Ascending aorta (tissue), 2 donors: ENCODE data around the gene AGAP1. TPM values are rescaled to one million over a fixed set of nuclear protein-coding genes. Genes with fewer than 3 reads are reported as not detected.

Source experiments
- DNase-seq, 2 donors: peaks; one replicate each; pipeline ENCODE4 v3.0.0-alpha.2; 2019; ENCODE audit warnings: low spot score in 2 of 2
- H3K27ac ChIP-seq, 2 donors: fragments of 200-600 bp; sonication (generic); one replicate each; pipeline ENCODE4 v1.5.1; 2016 to 2017; ENCODE audit warnings: mild to moderate bottlenecking in 1 of 2
- H3K27me3 ChIP-seq: fragments of 200-600 bp; sonication (generic); one replicate; pipeline ENCODE4 v1.5.1; 2017
- H3K36me3 ChIP-seq, 2 donors: fragments of 200-600 bp; sonication (generic); one replicate each; pipeline ENCODE4 v1.5.1; 2016
- H3K4me1 ChIP-seq, 2 donors: fragments of 200-600 bp; sonication (generic); one replicate each; pipeline ENCODE4 v1.5.1; 2016 to 2017; ENCODE audit warnings: mild to moderate bottlenecking in 1 of 2
- H3K4me3 ChIP-seq, 2 donors: fragments of 200-600 bp; sonication (generic); one replicate each; pipeline ENCODE4 v1.5.1; 2016 to 2017; ENCODE audit warnings: mild to moderate bottlenecking in 1 of 2
- H3K9me3 ChIP-seq, 2 donors: fragments of 200-600 bp; sonication (generic); one replicate each; pipeline ENCODE4 v1.5.1; 2016
- CTCF ChIP-seq, 3 experiments: fragments of 200-600 bp in 2 of 3; fragments of 450-650 bp in 1 of 3; sonication (generic) in 2 of 3; IDR thresholded peaks; one replicate each; pipeline ENCODE4 v1.5.1; 2016 to 2019; ENCODE audit warnings: antibody characterized with exemption in 3 of 3, mild to moderate bottlenecking in 1 of 3, moderate library complexity in 1 of 3
- intact Hi-C: fragments of 100-400 bp; cut with DNase I; formaldehyde crosslinking; loops from one replicate; pipeline ENCODE4 v1.15.1; 2023
- total RNA-seq: library from RNA; depleted of rRNA; stranded (reverse); fragments of >200 nt; gene quantifications from one replicate; pipeline ENCODE4 v1.1.0, GENCODE V29; 2016

AGAP1 gene
- total RNA-seq, 1 donor from 2014 or later, result 19.7 TPM

- Histone ChIP-seq H3K27me3 (no peaks in the 10 kb centered on the region), H3K27ac (no peak overlapping the region), H3K9me3 (no peaks in the 10 kb centered on the region), H3K4me3 (no peak overlapping the region), H3K4me1 (peaks cover 0 to 2% of the 10 kb centered on the region in 2 donors), H3K36me3 (no peaks in the 10 kb centered on the region)
- peak; percentile 72 to 84 (median 78) for TF ChIP-seq CTCF (IDR thresholded peaks at IDR 0.05)
- DNase-seq, result peak in 1 of 2 donors; percentile 80
- intact Hi-C loops, result loop anchor here (5.0 kb wide), 1 partner anchor 416 kb away; no protein-coding TSS in a partner anchor
These were observed 272.4 kb downstream of the AGAP1 start for GRCh38 chr2:235766278-235766677.

- no peak overlapping the region for H3K27ac ChIP-seq
- no peaks in the 10 kb centered on the region for H3K9me3 ChIP-seq
- DNase-seq, result peak in 1 of 2 donors; percentile 7
- no peak overlapping the region for H3K4me3 ChIP-seq
- H3K4me1 ChIP-seq, result peaks cover 0 to 2% of the 10 kb centered on the region in 2 donors
- H3K36me3 ChIP-seq, result no peaks in the 10 kb centered on the region
- no peak for TF ChIP-seq CTCF (IDR thresholded peaks at IDR 0.05)
- intact Hi-C loops, result loop anchor here (5.0 kb wide), 1 partner anchor 414 kb away; no protein-coding TSS in a partner anchor
- H3K27me3 ChIP-seq, result no peaks in the 10 kb centered on the region
These were observed 274.8 kb downstream of the AGAP1 start for GRCh38 chr2:235768606-235769005.

- no peak for TF ChIP-seq CTCF (IDR thresholded peaks at IDR 0.05)
- intact Hi-C loops, result loop anchor here (5.0 kb wide), 1 partner anchor 413 kb away; no protein-coding TSS in a partner anchor
- DNase-seq, result no peak
These were observed 275.2 kb downstream of the AGAP1 start for GRCh38 chr2:235769046-235769445.

GRCh38 chr2:235770909-235771820 is 277.3 kb downstream of the AGAP1 start:
- H3K9me3 ChIP-seq, result no peaks in the 10 kb centered on the region
- no peak overlapping the region for H3K4me3 ChIP-seq
- no peak for TF ChIP-seq CTCF (IDR thresholded peaks at IDR 0.05)
- H3K4me1 ChIP-seq, result peaks cover 0 to 2% of the 10 kb centered on the region in 2 donors
- intact Hi-C loops, result loop anchor here (10.0 kb wide), 1 partner anchor 1304 kb away; no protein-coding TSS in a partner anchor
- H3K27ac ChIP-seq, result no peak overlapping the region
- no peak for DNase-seq
- H3K36me3 ChIP-seq, result no peaks in the 10 kb centered on the region
- no peaks in the 10 kb centered on the region for H3K27me3 ChIP-seq

More at GRCh38 chr2:235769046-235769445, 275.2 kb downstream of the AGAP1 start:
- Histone ChIP-seq H3K4me3 (no peak overlapping the region), H3K9me3 (no peaks in the 10 kb centered on the region), H3K36me3 (no peaks in the 10 kb centered on the region), H3K4me1 (peaks cover 0 to 2% of the 10 kb centered on the region in 2 donors), H3K27ac (no peak overlapping the region), H3K27me3 (no peaks in the 10 kb centered on the region)

- Histone ChIP-seq H3K27me3 (no peaks in the 10 kb centered on the region), H3K36me3 (no peaks in the 10 kb centered on the region), H3K4me3 (no peak overlapping the region), H3K9me3 (no peaks in the 10 kb centered on the region), H3K4me1 (no peaks in the 10 kb centered on the region), H3K27ac (no peak overlapping the region)
- no peak for DNase-seq
- intact Hi-C loops, result loop anchor here (10.0 kb wide), 1 partner anchor 1301 kb away; no protein-coding TSS in a partner anchor
- TF ChIP-seq CTCF (IDR thresholded peaks at IDR 0.05), result no peak
These were observed 279.5 kb downstream of the AGAP1 start for GRCh38 chr2:235773188-235773928.
